H1 (cell line): ENCODE results near the gene PRXL2A. TPM values are rescaled to one million over a fixed set of nuclear protein-coding genes. Genes with fewer than 3 reads are reported as not detected.

ENCODE experiments used
- CTCF ChIA-PET: fragments of 300-600 bp; sonication (Branson Sonifier 250); formaldehyde crosslinking; loops from one replicate; lab custom pipeline; 2021; ENCODE audit not compliant: partially characterized antibody; lab: Charles Lee
- POLR2A ChIA-PET: fragments of 300-600 bp; sonication (Branson Sonifier 250); formaldehyde crosslinking; loops from one replicate; lab custom pipeline; 2021; ENCODE audit warnings: inconsistent platforms; ENCODE audit not compliant: partially characterized antibody; lab: Charles Lee
- DNase-seq, 2 experiments: peaks; one replicate each; pipeline versions ENCODE4 v3.0.0 to v3.0.0-alpha.2; 2010 to 2022; ENCODE audit warnings: low spot score in 2 of 2, low read depth in 1 of 2, mixed read lengths in 1 of 2
- FAIRE-seq: peaks from 2 replicates; lab custom pipeline; 2011; peaks lifted over from hg19 to GRCh38; lab: Jason Lieb, UNC
- H2AFZ ChIP-seq: 2 replicates; pipeline ENCODE4 v1.8.1; 2012; ENCODE audit warnings: low read length, inconsistent platforms
- H2AK5ac ChIP-seq: 2 replicates; pipeline ENCODE4 v1.6.1; 2013; ENCODE audit warnings: low read depth, low read length
- H2BK120ac ChIP-seq: replicated peaks from 2 replicates; pipeline ENCODE3; 2013; ENCODE audit warnings: low read depth, low read length, inconsistent platforms
- H2BK12ac ChIP-seq: 2 replicates; pipeline ENCODE4 v1.6.1; 2013; ENCODE audit warnings: low read depth, low read length
- H2BK15ac ChIP-seq: 2 replicates; pipeline ENCODE4 v1.6.1; 2013; ENCODE audit warnings: low read length
- H2BK20ac ChIP-seq: 2 replicates; pipeline ENCODE4 v1.6.1; 2013; ENCODE audit warnings: low read length
- H2BK5ac ChIP-seq: 2 replicates; pipeline ENCODE4 v1.6.1; 2013; ENCODE audit warnings: low read depth, low read length
- H3K14ac ChIP-seq: 2 replicates; pipeline ENCODE4 v1.6.1; 2013; ENCODE audit warnings: inconsistent platforms; ENCODE audit not compliant: insufficient read length
- H3K18ac ChIP-seq: 2 replicates; pipeline ENCODE4 v1.6.1; 2013; ENCODE audit warnings: low read length; ENCODE audit errors: extremely low read depth
- H3K23ac ChIP-seq: 2 replicates; pipeline ENCODE4 v1.6.1; 2013; ENCODE audit warnings: inconsistent platforms; ENCODE audit not compliant: insufficient read length
- H3K23me2 ChIP-seq: 2 replicates; pipeline ENCODE4 v1.6.1; 2013; ENCODE audit warnings: low read depth, low read length
- H3K27ac ChIP-seq: 2 replicates; pipeline ENCODE4 v1.6.1; 2011; ENCODE audit warnings: low read depth, low read length, inconsistent platforms
- H3K27me3 ChIP-seq, 4 experiments: replicated peaks in 1 of 4; 1 replicate in 1 of 4; 2 replicates in 3 of 4; pipeline versions ENCODE4 v1.6.1 to v1.8.1; 2011 to 2013; ENCODE audit warnings: low read length in 3 of 4, mild to moderate bottlenecking in 3 of 4, inconsistent platforms in 2 of 4, mixed read lengths in 2 of 4, moderate library complexity in 1 of 4; ENCODE audit not compliant: control insufficient read depth in 3 of 4, insufficient read depth in 3 of 4; ENCODE audit errors: extremely low read depth in 1 of 4
- H3K36me3 ChIP-seq, 4 experiments: 2 replicates each; pipeline versions ENCODE4 v1.6.1 to v1.8.1; 2011 to 2013; ENCODE audit warnings: mild to moderate bottlenecking in 4 of 4, low read length in 3 of 4, moderate library complexity in 2 of 4, control low read depth in 1 of 4, inconsistent platforms in 1 of 4; ENCODE audit not compliant: insufficient read depth in 4 of 4, control insufficient read depth in 2 of 4
- H3K4ac ChIP-seq: replicated peaks from 2 replicates; pipeline ENCODE3; 2013; ENCODE audit warnings: low read length, low read depth, mixed read lengths, inconsistent platforms; ENCODE audit not compliant: insufficient read length
- H3K4me1 ChIP-seq, 4 experiments: replicated peaks in 1 of 4; 1 replicate in 1 of 4; 2 replicates in 3 of 4; pipeline versions ENCODE4 v1.6.1 to v1.8.1; 2011 to 2013; ENCODE audit warnings: low read length in 3 of 4, inconsistent platforms in 2 of 4, mixed read lengths in 1 of 4; ENCODE audit not compliant: insufficient read depth in 4 of 4, control insufficient read depth in 3 of 4
- H3K4me2 ChIP-seq, 2 experiments: 2 replicates each; pipeline versions ENCODE4 v1.6.1 to v1.8.1; 2011 to 2013; ENCODE audit warnings: low read depth in 2 of 2, low read length in 2 of 2, control low read depth in 1 of 2, inconsistent platforms in 1 of 2, mild to moderate bottlenecking in 1 of 2; ENCODE audit not compliant: insufficient read depth in 1 of 2
- H3K4me3 ChIP-seq, 4 experiments: fragments of 200-600, 300-600 bp in 1 of 4; sonication (generic), shearing (Covaris generic), sonication (Bioruptor Twin) in 1 of 4; 2 replicates each; pipeline versions ENCODE4 v1.5.1 to v1.8.1; 2011 to 2016; ENCODE audit warnings: low read length in 4 of 4, low read depth in 3 of 4, control low read depth in 2 of 4, inconsistent platforms in 2 of 4, mild to moderate bottlenecking in 2 of 4, mixed read lengths in 1 of 4, moderate library complexity in 1 of 4; ENCODE audit not compliant: insufficient read depth in 2 of 4; ENCODE audit errors: extremely low read depth in 1 of 4
- H3K56ac ChIP-seq: replicated peaks from 2 replicates; pipeline ENCODE3; 2013; ENCODE audit warnings: low read depth, mild to moderate bottlenecking, mixed read lengths, low read length, inconsistent platforms; ENCODE audit not compliant: insufficient read length
- H3K79me1 ChIP-seq: 2 replicates; pipeline ENCODE4 v1.6.1; 2013; ENCODE audit warnings: low read depth, low read length, control low read depth
- H3K79me2 ChIP-seq, 2 experiments: 2 replicates each; pipeline versions ENCODE4 v1.6.1 to v1.8.1; 2012 to 2013; ENCODE audit warnings: low read length in 2 of 2, mild to moderate bottlenecking in 2 of 2, inconsistent platforms in 1 of 2; ENCODE audit not compliant: insufficient read depth in 2 of 2, control insufficient read depth in 1 of 2
- H3K9ac ChIP-seq, 4 experiments: replicated peaks in 1 of 4; 1 replicate in 1 of 4; 2 replicates in 3 of 4; pipeline versions ENCODE4 v1.6.1 to v1.8.1; 2011 to 2013; ENCODE audit warnings: low read depth in 3 of 4, low read length in 3 of 4, control low read depth in 2 of 4, mild to moderate bottlenecking in 2 of 4, moderate library complexity in 2 of 4, inconsistent platforms in 1 of 4; ENCODE audit errors: extremely low read depth in 1 of 4
- H3K9me3 ChIP-seq, 2 experiments: 2 replicates each; pipeline versions ENCODE4 v1.6.1 to v1.8.1; 2012 to 2013; ENCODE audit warnings: mild to moderate bottlenecking in 2 of 2, moderate library complexity in 2 of 2, control low read depth in 1 of 2, inconsistent platforms in 1 of 2, low read depth in 1 of 2, low read length in 1 of 2, mixed read lengths in 1 of 2; ENCODE audit not compliant: insufficient read depth in 2 of 2
- H4K20me1 ChIP-seq, 2 experiments: replicated peaks in 1 of 2; 2 replicates each; pipeline versions ENCODE3 to v1.8.1; 2011 to 2013; ENCODE audit warnings: inconsistent platforms in 2 of 2, low read length in 2 of 2, mild to moderate bottlenecking in 1 of 2; ENCODE audit not compliant: insufficient read depth in 2 of 2, control insufficient read depth in 1 of 2
- H4K5ac ChIP-seq: 2 replicates; pipeline ENCODE4 v1.6.1; 2013; ENCODE audit warnings: low read length, low read depth, mixed read lengths, inconsistent platforms; ENCODE audit not compliant: insufficient read length
- H4K8ac ChIP-seq: 2 replicates; pipeline ENCODE4 v1.8.0; 2013; ENCODE audit warnings: mild to moderate bottlenecking, moderate library complexity, low read length, inconsistent platforms; ENCODE audit not compliant: insufficient read depth; ENCODE audit errors: extremely low read depth
- H4K91ac ChIP-seq: replicated peaks from 2 replicates; pipeline ENCODE3; 2013; ENCODE audit warnings: low read length, mixed read lengths, inconsistent platforms; ENCODE audit not compliant: insufficient read length
- BACH1 ChIP-seq: IDR thresholded peaks from 2 replicates; pipeline ENCODE4 v1.6.1; 2012; ENCODE audit warnings: low read length, improper control_type of control experiment
- CEBPB ChIP-seq: IDR thresholded peaks from 2 replicates; pipeline ENCODE4 v1.6.1; 2012; ENCODE audit warnings: low read depth, low read length
- FOSL1 ChIP-seq: IDR thresholded peaks from 2 replicates; pipeline ENCODE4 v1.6.1; 2011; ENCODE audit warnings: mild to moderate bottlenecking, low read depth, low read length, moderate library complexity; ENCODE audit not compliant: insufficient read depth
- HDAC2 ChIP-seq, 2 experiments: fragments of 300-600 bp in 1 of 2; sonication (generic) in 1 of 2; IDR thresholded peaks; 2 replicates each; pipeline ENCODE4 v1.6.1; 2011 to 2012; ENCODE audit warnings: low read depth in 2 of 2, low read length in 2 of 2, mild to moderate bottlenecking in 2 of 2, moderate library complexity in 2 of 2, borderline replicate concordance in 1 of 2, inconsistent platforms in 1 of 2
- KDM4A ChIP-seq: IDR thresholded peaks from one replicate; pipeline ENCODE4 v1.7.1; 2012; ENCODE audit warnings: low read depth, mild to moderate bottlenecking, moderate library complexity, low read length, inconsistent platforms; ENCODE audit not compliant: severe bottlenecking
- NANOG ChIP-seq: IDR thresholded peaks from 2 replicates; pipeline ENCODE4 v1.6.1; 2011; ENCODE audit warnings: low read length, low read depth, mild to moderate bottlenecking, inconsistent platforms; ENCODE audit not compliant: insufficient read depth, poor library complexity, severe bottlenecking
- RNF2 ChIP-seq: fragments of 200-900, 300-1000 bp; sonication (generic); IDR thresholded peaks from 2 replicates; pipeline ENCODE4 v1.7.1; 2016; ENCODE audit warnings: borderline replicate concordance, low read depth, mild to moderate bottlenecking, antibody characterized with exemption, low read length; ENCODE audit not compliant: poor library complexity, severe bottlenecking; ENCODE audit errors: missing control alignments
- SIX5 ChIP-seq: IDR thresholded peaks from 2 replicates; pipeline ENCODE4 v1.6.1; 2011; ENCODE audit warnings: mild to moderate bottlenecking, low read depth, low read length
- SP1 ChIP-seq: IDR thresholded peaks from 2 replicates; pipeline ENCODE4 v1.6.1; 2011; ENCODE audit warnings: low read depth, low read length
- TEAD4 ChIP-seq: IDR thresholded peaks from 2 replicates; pipeline ENCODE4 v1.6.1; 2012; ENCODE audit warnings: low read depth, low read length, inconsistent platforms, mixed read lengths
- WGBS, 2 experiments: shearing (Covaris generic) in 1 of 2; methylation state at CpG; one replicate each; pipeline versions ENCODE4 v1.1.6 to v1.1.7; 2013 to 2015; ENCODE audit warnings: low lambda C conversion rate in 2 of 2, mixed read lengths in 2 of 2, inconsistent platforms in 1 of 2, low coverage in 1 of 2, missing lambda C conversion rate in 1 of 2; ENCODE audit not compliant: insufficient replicate concordance in 2 of 2, insufficient coverage in 1 of 2, insufficient read length in 1 of 2; ENCODE audit errors: extremely low coverage in 1 of 2, missing lambda C conversion rate in 1 of 2; 5-methylcytosine and 5-hydroxymethylcytosine counted together
- polyA plus RNA-seq, 7 experiments: library from polyadenylated mRNA; depleted of rRNA in 3 of 7; stranded (reverse) in 5 of 7; unstranded in 2 of 7; fragments of >200 nt in 5 of 7; fragments of 200-250 nt in 2 of 7; gene quantifications; 1 replicate in 5 of 7; 2 replicates in 1 of 7; 4 replicates in 1 of 7; pipeline versions ENCODE4 v1.2.1 to v1.2.3, GENCODE V29; 2011 to 2013; ENCODE audit warnings: missing spikeins in 2 of 7, mixed read lengths in 2 of 7
- total RNA-seq: library from RNA; stranded (reverse); fragmentation: NEBNext Ultra II Directional; extraction: Animal tissue kit (Norgen Biotek cat#: 25700); gene quantifications from 2 replicates; pipeline ENCODE4 v1.2.1, GENCODE V29; 2021
- TF ChIP-seq, protein P1 (sequence below): IDR thresholded peaks from 2 replicates; pipeline ENCODE4 v1.6.1; 2011; ENCODE audit warnings: low read length, improper control_type of control experiment
- TF ChIP-seq, protein P2 (sequence below): IDR thresholded peaks from 2 replicates; pipeline ENCODE4 v1.6.1; 2012; ENCODE audit warnings: inconsistent platforms

Gene PRXL2A
- total and polyA plus RNA-seq, 2 of the 8 experiments (the other 6 are each of a cell fraction or from before 2014, with no cell fraction given): 13.4 to 58.3 TPM

DNA sequence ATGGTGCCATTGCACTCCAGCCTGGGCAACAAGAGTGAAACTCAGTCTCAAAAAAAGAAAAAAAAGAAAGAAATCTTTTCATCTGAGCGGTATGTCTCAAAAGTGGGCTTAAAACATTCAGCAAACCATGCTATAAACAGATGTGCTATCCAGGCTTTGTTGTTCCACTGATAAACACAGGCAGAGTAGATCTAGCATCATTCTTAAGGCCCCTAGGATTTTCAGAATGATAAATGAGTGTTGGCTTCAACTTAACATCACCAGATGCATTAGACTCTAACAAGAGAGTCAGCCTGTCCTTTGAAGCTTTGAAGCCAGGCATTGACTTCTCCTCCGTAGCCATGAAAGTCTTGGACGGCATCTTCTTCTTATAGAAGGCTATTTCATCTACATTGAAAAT, 28.6 kb upstream of the PRXL2A start:
- FAIRE-seq (no peak), DNase-seq (no peak)
- H3K27me3 ChIP-seq: no peaks in the 10 kb centered on the region
- H3K4me1 ChIP-seq: no peaks in the 10 kb centered on the region
- H4K91ac ChIP-seq: no peak overlapping the region
- no peak overlapping the region for H3K27ac ChIP-seq
- no peak overlapping the region for H2BK15ac ChIP-seq
- H3K79me2 ChIP-seq: no peaks in the 10 kb centered on the region
- H3K4ac ChIP-seq: no peak overlapping the region
- no peaks in the 10 kb centered on the region for H3K79me1 ChIP-seq
- H3K4me3 ChIP-seq: no peak overlapping the region
- no peaks in the 10 kb centered on the region for H3K23me2 ChIP-seq
- no peak overlapping the region for H2BK20ac ChIP-seq
- no peak overlapping the region for H4K8ac ChIP-seq
- no peak overlapping the region for H3K56ac ChIP-seq
- 57% methylated on average over 3 of the region's 3 CpGs; no CpG with 5 or more reads in 1 of the 2 experiments for WGBS, 2 experiments
- no peak overlapping the region for H4K5ac ChIP-seq
- H2BK5ac ChIP-seq: no peak overlapping the region
- POLR2A ChIA-PET: interaction anchor here (0.7 kb wide), 1 partner anchor 125 kb away, joined by 3 read pairs; no protein-coding TSS in a partner anchor
- H3K18ac ChIP-seq: no peak overlapping the region
- H3K14ac ChIP-seq: no peak overlapping the region
- CTCF ChIA-PET: interaction anchor here (0.5 to 13.7 kb wide), 10 partner anchors 16 to 568 kb away, joined by 3 to 128 read pairs (median 4); no protein-coding TSS in a partner anchor
- no peak overlapping the region for H2BK12ac ChIP-seq
- H3K9ac ChIP-seq: no peak overlapping the region
- no peak overlapping the region for H3K4me2 ChIP-seq
- H3K9me3 ChIP-seq: no peaks in the 10 kb centered on the region
- no peak overlapping the region for H2BK120ac ChIP-seq
- H3K36me3 ChIP-seq: no peaks in the 10 kb centered on the region
- H3K23ac ChIP-seq: no peak overlapping the region
- H4K20me1 ChIP-seq: no peaks in the 10 kb centered on the region
- no peak overlapping the region for H2AFZ ChIP-seq
- H2AK5ac ChIP-seq: no peak overlapping the region
- TF ChIP-seq BACH1: no peak
- no peak for TF ChIP-seq HDAC2 (IDR thresholded peaks at IDR 0.05; ENCODE audit: borderline replicate concordance in 1 of 2, low read depth in 2 of 2, low read length in 2 of 2)
- TF ChIP-seq, protein P1, sequence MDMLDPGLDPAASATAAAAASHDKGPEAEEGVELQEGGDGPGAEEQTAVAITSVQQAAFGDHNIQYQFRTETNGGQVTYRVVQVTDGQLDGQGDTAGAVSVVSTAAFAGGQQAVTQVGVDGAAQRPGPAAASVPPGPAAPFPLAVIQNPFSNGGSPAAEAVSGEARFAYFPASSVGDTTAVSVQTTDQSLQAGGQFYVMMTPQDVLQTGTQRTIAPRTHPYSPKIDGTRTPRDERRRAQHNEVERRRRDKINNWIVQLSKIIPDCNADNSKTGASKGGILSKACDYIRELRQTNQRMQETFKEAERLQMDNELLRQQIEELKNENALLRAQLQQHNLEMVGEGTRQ: no peak
- TF ChIP-seq NANOG: no peak
- no peak for TF ChIP-seq CEBPB
- TF ChIP-seq, protein P2, sequence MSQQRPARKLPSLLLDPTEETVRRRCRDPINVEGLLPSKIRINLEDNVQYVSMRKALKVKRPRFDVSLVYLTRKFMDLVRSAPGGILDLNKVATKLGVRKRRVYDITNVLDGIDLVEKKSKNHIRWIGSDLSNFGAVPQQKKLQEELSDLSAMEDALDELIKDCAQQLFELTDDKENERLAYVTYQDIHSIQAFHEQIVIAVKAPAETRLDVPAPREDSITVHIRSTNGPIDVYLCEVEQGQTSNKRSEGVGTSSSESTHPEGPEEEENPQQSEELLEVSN: no peak
- no peak for TF ChIP-seq SP1
- no peak for TF ChIP-seq TEAD4
- no peak for TF ChIP-seq SIX5
- no peak for TF ChIP-seq KDM4A
- TF ChIP-seq FOSL1: no peak
- no peak for TF ChIP-seq RNF2
